ENCODE data around the gene PGA5.
A peak's percentile ranks its signal among the peaks of the same experiment; 100 is the strongest.

The PGA5 gene

DNA sequence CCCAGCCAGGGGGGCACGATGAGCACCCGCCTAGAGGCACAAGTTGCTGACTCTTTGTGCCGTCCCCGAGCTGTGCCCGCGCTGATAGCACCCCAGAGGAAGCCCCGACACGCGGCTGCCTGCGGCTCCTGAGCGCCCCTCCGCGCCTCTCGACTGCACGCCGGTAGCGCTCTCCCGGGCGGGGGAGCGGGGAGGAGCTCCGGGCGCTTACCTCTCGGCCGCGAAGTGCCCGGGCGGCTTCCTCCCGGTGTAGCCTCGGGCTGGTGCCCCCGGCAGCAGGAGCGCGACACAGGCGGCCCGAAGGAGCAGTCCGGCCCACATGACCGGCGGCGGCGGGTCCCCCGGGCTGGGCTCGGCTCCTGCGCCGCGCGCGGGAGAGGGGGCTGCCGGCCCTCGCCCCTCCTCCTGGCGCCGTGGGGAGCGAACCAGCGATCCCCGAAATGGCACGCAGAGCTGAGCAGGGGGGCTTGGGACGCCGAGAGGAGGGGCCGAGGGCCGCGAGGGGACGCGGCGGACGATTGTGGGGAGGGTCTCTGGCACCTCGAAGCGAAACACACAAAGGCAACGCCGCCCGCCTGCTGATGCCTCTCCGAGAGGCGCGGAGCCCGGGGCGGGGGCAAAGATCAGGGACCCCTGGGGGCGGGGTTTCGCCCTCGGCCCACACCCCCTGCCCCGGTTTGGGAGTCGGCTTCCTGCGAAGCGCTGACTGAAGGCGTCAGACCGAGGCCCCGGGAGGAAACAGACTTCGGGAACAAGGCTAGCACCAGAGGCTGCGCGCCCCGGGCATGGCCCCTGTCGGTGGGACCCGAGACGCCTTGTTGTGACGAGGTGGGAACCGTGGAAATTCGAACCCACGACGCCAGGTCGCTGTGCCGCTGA is 54.0 kb downstream of the PGA5 start, which contains the start of gene VWCE:
Gene VWCE (minus strand): TSS at position 600 of the 879 bp plus-strand sequence. CDS start 279 bp downstream, at position 321.
- no peak for DNase-seq (ENCODE audit: low spot score)

DNA sequence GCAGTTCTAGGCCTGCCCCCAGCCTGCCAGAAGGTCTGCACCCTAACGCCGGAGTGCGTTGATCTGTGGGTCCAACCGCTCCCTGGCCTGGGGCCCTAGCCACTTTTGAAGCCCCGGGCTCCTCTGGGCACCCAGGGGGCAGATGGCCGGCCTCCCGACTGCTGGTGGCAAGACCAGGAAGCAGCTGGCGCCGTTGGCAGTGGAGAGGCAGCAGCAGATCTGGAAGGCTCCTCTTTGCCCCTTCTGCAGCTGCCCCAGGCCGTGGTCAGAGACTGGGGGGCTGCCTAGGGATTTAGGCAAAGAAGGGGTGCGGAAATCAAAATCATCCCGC is 54.6 kb downstream of the PGA5 start:
- DNase-seq (ENCODE audit: low spot score) = no peak

DNA sequence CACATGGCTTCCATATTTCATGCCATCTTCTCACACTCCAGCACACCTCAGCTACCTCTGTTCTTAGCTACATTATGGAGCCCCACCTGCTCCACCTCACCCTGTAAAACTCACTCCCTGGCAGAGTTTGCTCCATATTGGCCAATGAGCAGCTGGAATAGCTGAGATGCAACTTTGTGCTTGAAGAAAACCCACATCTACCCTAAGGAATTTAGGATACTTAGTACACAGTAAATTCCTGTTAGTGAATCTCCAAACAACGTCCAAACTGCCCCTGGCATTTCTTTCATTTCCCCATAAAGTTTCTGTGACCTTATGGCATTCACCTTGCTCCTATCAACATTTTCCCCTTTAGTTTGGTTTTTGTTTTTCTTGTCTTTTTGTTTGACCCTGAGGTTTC is 56.4 kb downstream of the PGA5 start:
- no peak for DNase-seq (ENCODE audit: low spot score)

DNA sequence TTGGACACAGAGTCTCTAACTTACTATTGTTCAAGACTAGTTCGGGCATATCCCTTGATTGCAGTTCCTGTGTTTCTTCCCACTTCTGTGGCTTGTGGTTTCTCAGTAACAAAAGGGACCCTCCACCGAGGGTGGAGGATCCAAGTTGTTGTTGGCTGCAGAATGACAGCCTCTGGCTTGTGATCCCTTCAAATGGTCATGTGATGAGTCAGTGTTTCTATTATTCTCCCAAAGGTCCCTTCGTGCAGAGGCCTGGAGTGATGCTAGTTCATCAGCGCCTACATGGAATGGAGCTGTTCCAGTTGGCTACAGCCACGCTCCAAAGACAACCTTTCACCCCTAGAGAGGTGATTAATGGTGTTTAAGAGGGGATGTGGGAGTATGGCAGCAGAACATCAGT is 56.8 kb downstream of the PGA5 start:
- peak; percentile 58 for DNase-seq (ENCODE audit: low spot score)

DNA sequence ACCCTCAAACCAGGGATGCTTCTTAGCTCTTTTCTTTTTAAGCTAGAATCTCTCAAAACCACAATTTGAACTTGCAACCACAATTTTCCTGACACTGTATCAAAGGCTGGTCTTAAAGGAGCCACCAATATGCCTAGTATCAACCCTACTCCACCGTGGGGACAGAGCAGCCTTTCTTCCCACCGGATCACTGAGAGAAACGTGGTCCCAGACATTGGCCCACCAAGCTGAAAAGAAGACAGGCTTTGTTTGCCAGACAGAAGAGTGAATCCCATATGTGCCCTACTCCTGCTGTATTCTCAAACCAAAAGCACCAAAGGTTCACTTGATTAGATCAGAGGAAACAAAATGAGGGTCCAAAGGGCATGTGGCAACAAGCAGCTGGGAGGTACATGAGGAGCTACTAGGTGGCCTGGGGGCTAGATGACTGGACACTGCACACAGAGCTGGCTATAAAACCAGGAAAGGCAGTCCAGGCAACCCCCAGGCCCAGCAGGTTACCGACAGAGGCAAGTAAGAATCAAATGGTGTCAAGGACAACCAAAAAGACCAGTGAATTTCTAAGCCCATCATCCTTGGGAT is 57.8 kb downstream of the PGA5 start:
- no peak for DNase-seq (ENCODE audit: low spot score)
